Keratinocyte (primary cell): Measurements from ENCODE around the gene QPCT. TPM values are rescaled to one million over a fixed set of nuclear protein-coding genes. Genes with fewer than 3 reads are reported as not detected.
A peak's percentile ranks its signal among the peaks of the same experiment; 100 is the strongest.

Experiments used
- DNase-seq: peaks from one replicate; pipeline ENCODE4 v3.0.0-alpha.2; 2011; ENCODE audit warnings: low read depth, missing footprints, low spot score
- FAIRE-seq: peaks from 2 replicates; lab custom pipeline; 2011; peaks lifted over from hg19 to GRCh38; lab: Jason Lieb, UNC
- H2AFZ ChIP-seq: 2 replicates; pipeline ENCODE4 v1.6.0; 2012; ENCODE audit warnings: low read length, control low read depth, inconsistent platforms; ENCODE audit not compliant: control insufficient read depth
- H3K27ac ChIP-seq: 2 replicates; pipeline ENCODE4 v1.5.1; 2011; ENCODE audit warnings: low read length; ENCODE audit not compliant: control insufficient read depth, insufficient read depth
- H3K27me3 ChIP-seq: 3 replicates; pipeline ENCODE4 v1.6.0; 2011; ENCODE audit warnings: low read length; ENCODE audit not compliant: control insufficient read depth, insufficient read depth; ENCODE audit errors: extremely low read depth
- H3K36me3 ChIP-seq, 2 experiments: 2 replicates in 1 of 2; 3 replicates in 1 of 2; pipeline ENCODE4 v1.5.1; 2011; ENCODE audit warnings: low read length in 2 of 2, mild to moderate bottlenecking in 1 of 2; ENCODE audit not compliant: control insufficient read depth in 2 of 2, insufficient read depth in 2 of 2; ENCODE audit errors: extremely low read depth in 1 of 2
- H3K4me1 ChIP-seq: 3 replicates; pipeline ENCODE4 v1.5.1; 2011; ENCODE audit warnings: low read length; ENCODE audit not compliant: control insufficient read depth, insufficient read depth; ENCODE audit errors: extremely low read depth
- H3K4me2 ChIP-seq: 3 replicates; pipeline ENCODE4 v1.6.0; 2011; ENCODE audit warnings: low read depth, low read length; ENCODE audit not compliant: control insufficient read depth, insufficient read depth; ENCODE audit errors: extremely low read depth
- H3K4me3 ChIP-seq, 3 experiments: fragments of 200-600 bp in 1 of 3; sonication (generic) in 1 of 3; 2 replicates in 2 of 3; 3 replicates in 1 of 3; pipeline ENCODE4 v1.5.1; 2011 to 2016; ENCODE audit warnings: low read length in 3 of 3, mild to moderate bottlenecking in 3 of 3, control low read depth in 2 of 3, inconsistent platforms in 1 of 3, low read depth in 1 of 3, mixed read lengths in 1 of 3, mixed run types in 1 of 3, moderate library complexity in 1 of 3; ENCODE audit not compliant: control insufficient read depth in 2 of 3, insufficient read depth in 2 of 3; ENCODE audit errors: extremely low read depth in 1 of 3
- H3K79me2 ChIP-seq: 2 replicates; pipeline ENCODE4 v1.6.0; 2012; ENCODE audit warnings: low read length; ENCODE audit not compliant: control insufficient read depth, insufficient read depth
- H3K9ac ChIP-seq: 3 replicates; pipeline ENCODE4 v1.6.0; 2011; ENCODE audit warnings: low read length; ENCODE audit not compliant: control insufficient read depth, insufficient read depth; ENCODE audit errors: extremely low read depth
- H3K9me1 ChIP-seq: 3 replicates; pipeline ENCODE4 v1.6.0; 2011; ENCODE audit warnings: low read length; ENCODE audit not compliant: control insufficient read depth, insufficient read depth; ENCODE audit errors: extremely low read depth
- H3K9me3 ChIP-seq: 2 replicates; pipeline ENCODE4 v1.5.1; 2012; ENCODE audit warnings: low read depth, low read length; ENCODE audit not compliant: control insufficient read depth
- H4K20me1 ChIP-seq: 3 replicates; pipeline ENCODE4 v1.6.0; 2011; ENCODE audit warnings: low read length; ENCODE audit not compliant: control insufficient read depth, insufficient read depth; ENCODE audit errors: extremely low read depth
- EZH2 ChIP-seq: IDR thresholded peaks from one replicate; pipeline ENCODE4 v1.6.1; 2012; ENCODE audit warnings: inconsistent platforms, mild to moderate bottlenecking, low read length, moderate library complexity
- dilution Hi-C: fragments of 300-500 bp; cut with MboI; formaldehyde crosslinking; loops from one replicate; pipeline ENCODE4 v1.7.0; 2020; ENCODE audit warnings: low sequenced_read_pairs; ENCODE audit not compliant: extremely low pct_ligation_motif_present
- polyA plus RNA-seq, 5 experiments: library from polyadenylated mRNA; depleted of rRNA in 3 of 5; stranded (reverse) in 3 of 5; stranded (forward) in 1 of 5; unstranded in 1 of 5; fragments of >200 nt; gene quantifications; 1 replicate in 1 of 5; 2 replicates in 3 of 5; 3 replicates in 1 of 5; pipeline versions ENCODE4 v1.2.1 to v1.2.3, GENCODE V29; 2011 to 2012; ENCODE audit warnings: missing spikeins in 2 of 5, low read depth in 1 of 5, low replicate concordance in 1 of 5
- TF ChIP-seq, protein P1 (sequence below), 3 experiments: IDR thresholded peaks in 1 of 3; conservative IDR thresholded peaks in 1 of 3; optimal IDR thresholded peaks in 1 of 3; 2 replicates in 2 of 3; 3 replicates in 1 of 3; pipeline versions ENCODE3 to v1.5.1; 2011; ENCODE audit warnings: low read length in 3 of 3, mild to moderate bottlenecking in 3 of 3, moderate library complexity in 2 of 3, control low read depth in 1 of 3, inconsistent platforms in 1 of 3; ENCODE audit not compliant: insufficient read depth in 2 of 3; ENCODE audit errors: extremely low read depth in 1 of 3

Gene QPCT
- polyA plus RNA-seq, 1 donor (not counting 4 experiments of a cell fraction or from before 2014, with no cell fraction given): 11.6 TPM

- TF ChIP-seq, protein P1, sequence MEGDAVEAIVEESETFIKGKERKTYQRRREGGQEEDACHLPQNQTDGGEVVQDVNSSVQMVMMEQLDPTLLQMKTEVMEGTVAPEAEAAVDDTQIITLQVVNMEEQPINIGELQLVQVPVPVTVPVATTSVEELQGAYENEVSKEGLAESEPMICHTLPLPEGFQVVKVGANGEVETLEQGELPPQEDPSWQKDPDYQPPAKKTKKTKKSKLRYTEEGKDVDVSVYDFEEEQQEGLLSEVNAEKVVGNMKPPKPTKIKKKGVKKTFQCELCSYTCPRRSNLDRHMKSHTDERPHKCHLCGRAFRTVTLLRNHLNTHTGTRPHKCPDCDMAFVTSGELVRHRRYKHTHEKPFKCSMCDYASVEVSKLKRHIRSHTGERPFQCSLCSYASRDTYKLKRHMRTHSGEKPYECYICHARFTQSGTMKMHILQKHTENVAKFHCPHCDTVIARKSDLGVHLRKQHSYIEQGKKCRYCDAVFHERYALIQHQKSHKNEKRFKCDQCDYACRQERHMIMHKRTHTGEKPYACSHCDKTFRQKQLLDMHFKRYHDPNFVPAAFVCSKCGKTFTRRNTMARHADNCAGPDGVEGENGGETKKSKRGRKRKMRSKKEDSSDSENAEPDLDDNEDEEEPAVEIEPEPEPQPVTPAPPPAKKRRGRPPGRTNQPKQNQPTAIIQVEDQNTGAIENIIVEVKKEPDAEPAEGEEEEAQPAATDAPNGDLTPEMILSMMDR (optimal IDR thresholded peaks at IDR 0.05 in 1 of 3, IDR thresholded peaks at IDR 0.05 in 1 of 3, conservative IDR thresholded peaks at IDR 0.05 in 1 of 3; ENCODE audit: extremely low read depth in 1 of 3, insufficient read depth in 2 of 3, low read length in 3 of 3): no peak
- TF ChIP-seq EZH2: no peak
- Histone ChIP-seq H2AFZ (no peak overlapping the region), H3K4me2 (peak overlapping the region; percentile 88), H3K27ac (no peak overlapping the region), H4K20me1 (no peaks in the 10 kb centered on the region), H3K9ac (peak overlapping the region; percentile 87), H3K27me3 (no peaks in the 10 kb centered on the region), H3K9me3 (no peaks in the 10 kb centered on the region), H3K4me1 (peaks cover 39% of the 10 kb centered on the region), H3K79me2 (peaks cover 56% of the 10 kb centered on the region), H3K9me1 (no peaks in the 10 kb centered on the region), H3K36me3 (no peaks in the 10 kb centered on the region), H3K4me3 (peak overlapping the region in 2 of 3 experiments; percentile 85 to 89)
- DNase-seq: no peak
- dilution Hi-C loops: no loop called here
- no peak for FAIRE-seq
These were observed 22.1 kb upstream of the QPCT start for GRCh38 chr2:37322368-37322767.

GRCh38 chr2:37323176-37323780 is 21.2 kb upstream of the QPCT start:
- DNase-seq: no peak

More at GRCh38 chr2:37323176-37323780, 21.2 kb upstream of the QPCT start:
- Histone ChIP-seq H4K20me1 (no peaks in the 10 kb centered on the region), H3K9me3 (no peaks in the 10 kb centered on the region), H3K36me3 (no peaks in the 10 kb centered on the region), H3K79me2 (peaks cover 51% of the 10 kb centered on the region), H3K4me3 (peak overlapping the region; percentile 72 to 89 (median 85)), H3K4me1 (peaks cover 30% of the 10 kb centered on the region), H3K4me2 (peak overlapping the region; percentile 88), H3K9me1 (no peaks in the 10 kb centered on the region), H2AFZ (peak overlapping the region; percentile 82), H3K27me3 (no peaks in the 10 kb centered on the region), H3K9ac (peak overlapping the region; percentile 87), H3K27ac (peak overlapping the region; percentile 83)
- dilution Hi-C loops: no loop called here
- TF ChIP-seq EZH2: no peak
- TF ChIP-seq, protein P1 (optimal IDR thresholded peaks at IDR 0.05 in 1 of 3, IDR thresholded peaks at IDR 0.05 in 1 of 3, conservative IDR thresholded peaks at IDR 0.05 in 1 of 3; ENCODE audit: extremely low read depth in 1 of 3, insufficient read depth in 2 of 3, low read length in 3 of 3): no peak
- FAIRE-seq: no peak
